Suprapubic skin (tissue), 3 donors: ENCODE data around the gene KHDRBS2.

Source experiments
- EP300 ChIP-seq: sonication (generic); formaldehyde crosslinking; IDR thresholded peaks from one replicate; pipeline ENCODE4 v1.6.1; 2017; ENCODE audit warnings: antibody characterized with exemption
- POLR2A ChIP-seq, 2 donors: fragments of 450-650 bp; IDR thresholded peaks; one replicate each; pipeline ENCODE4 v1.6.1; 2017; ENCODE audit warnings: antibody characterized with exemption in 2 of 2, mild to moderate bottlenecking in 2 of 2, moderate library complexity in 2 of 2
- TF ChIP-seq, protein P1 (sequence below), 2 donors: fragments of 200-600 bp in 1 of 2; fragments of 450-650 bp in 1 of 2; sonication (generic) in 1 of 2; IDR thresholded peaks; one replicate each; pipeline ENCODE4 v1.5.1; 2016 to 2019; ENCODE audit warnings: antibody characterized with exemption in 2 of 2, mild to moderate bottlenecking in 1 of 2, moderate library complexity in 1 of 2

DNA sequence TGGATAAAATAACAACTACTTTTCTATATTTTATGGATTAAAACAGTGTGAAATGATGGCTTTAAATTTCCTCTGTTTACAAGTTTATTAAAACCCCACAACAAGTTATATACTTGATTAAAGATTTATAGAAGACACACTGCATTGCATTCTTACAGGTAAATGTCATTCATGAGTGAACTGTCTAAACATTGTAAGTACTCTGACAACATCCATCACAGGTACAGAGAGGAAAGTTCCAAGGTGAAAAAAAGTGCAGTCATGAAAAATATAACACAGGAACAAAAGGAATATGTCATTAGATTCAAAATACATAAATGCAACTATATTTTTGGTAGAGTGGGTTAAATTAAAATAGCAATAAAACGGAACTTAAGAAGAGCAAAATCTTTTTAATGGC, 156.9 kb downstream of the KHDRBS2 start:
- TF ChIP-seq, protein P1, sequence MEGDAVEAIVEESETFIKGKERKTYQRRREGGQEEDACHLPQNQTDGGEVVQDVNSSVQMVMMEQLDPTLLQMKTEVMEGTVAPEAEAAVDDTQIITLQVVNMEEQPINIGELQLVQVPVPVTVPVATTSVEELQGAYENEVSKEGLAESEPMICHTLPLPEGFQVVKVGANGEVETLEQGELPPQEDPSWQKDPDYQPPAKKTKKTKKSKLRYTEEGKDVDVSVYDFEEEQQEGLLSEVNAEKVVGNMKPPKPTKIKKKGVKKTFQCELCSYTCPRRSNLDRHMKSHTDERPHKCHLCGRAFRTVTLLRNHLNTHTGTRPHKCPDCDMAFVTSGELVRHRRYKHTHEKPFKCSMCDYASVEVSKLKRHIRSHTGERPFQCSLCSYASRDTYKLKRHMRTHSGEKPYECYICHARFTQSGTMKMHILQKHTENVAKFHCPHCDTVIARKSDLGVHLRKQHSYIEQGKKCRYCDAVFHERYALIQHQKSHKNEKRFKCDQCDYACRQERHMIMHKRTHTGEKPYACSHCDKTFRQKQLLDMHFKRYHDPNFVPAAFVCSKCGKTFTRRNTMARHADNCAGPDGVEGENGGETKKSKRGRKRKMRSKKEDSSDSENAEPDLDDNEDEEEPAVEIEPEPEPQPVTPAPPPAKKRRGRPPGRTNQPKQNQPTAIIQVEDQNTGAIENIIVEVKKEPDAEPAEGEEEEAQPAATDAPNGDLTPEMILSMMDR (IDR thresholded peaks at IDR 0.05) = no peak
- TF ChIP-seq POLR2A (IDR thresholded peaks at IDR 0.05) (no peak), EP300 (no peak)
